ENCODE data around the gene RASAL2. TPM values are rescaled to one million over a fixed set of nuclear protein-coding genes. Genes with fewer than 3 reads are reported as not detected.

The RASAL2 gene
- total and polyA plus RNA-seq, 9 of the 15 experiments (the other 6 are each of a cell fraction or from before 2014, with no cell fraction given) = 0.13 to 1.0 (median 0.62) TPM

DNA sequence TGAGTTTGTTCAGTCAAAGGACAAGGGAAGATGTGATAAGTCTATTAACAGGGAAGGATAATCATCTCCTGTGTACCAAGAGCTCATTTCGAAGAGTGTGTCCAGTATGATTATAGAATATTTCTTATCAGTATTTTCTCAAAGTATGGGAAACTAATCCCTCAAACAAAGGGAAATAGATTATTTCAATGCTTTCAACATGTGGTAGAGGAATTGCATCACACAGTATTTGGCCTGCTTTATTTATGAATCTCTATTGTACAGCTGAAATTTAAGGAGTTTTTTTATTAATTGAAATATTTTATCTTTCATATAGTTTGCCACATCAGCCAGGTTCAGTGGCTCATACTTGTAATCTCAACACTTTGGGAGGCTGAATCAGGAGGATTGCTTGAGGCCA, 251.9 kb downstream of the RASAL2 start:
- ChIA-PET CTCF (ENCODE audit: low intra/inter-chr PET ratio) (no interaction called here), POLR2A (no interaction called here)
- Histone ChIP-seq H3K36me3 (ENCODE audit: control insufficient read depth, insufficient read depth, low read length) (no peaks in the 10 kb centered on the region), H3K27ac (ENCODE audit: extremely low read depth, low read depth, low read length) (no peak overlapping the region), H3K4me2 (ENCODE audit: insufficient read depth, low read length) (no peak overlapping the region), H3K9ac (ENCODE audit: insufficient read depth in 1 of 2, low read depth in 2 of 2, low read length in 2 of 2) (no peak overlapping the region), H4K20me1 (replicated peaks; ENCODE audit: control insufficient read depth, insufficient read depth, low read length) (no peaks in the 10 kb centered on the region), H3K27me3 (ENCODE audit: control insufficient read depth in 2 of 2, insufficient read depth in 2 of 2, low read length in 2 of 2) (no peaks in the 10 kb centered on the region), H3K4me1 (replicated peaks in 1 of 2; ENCODE audit: control insufficient read depth in 2 of 2, insufficient read depth in 2 of 2, low read length in 2 of 2) (no peaks in the 10 kb centered on the region), H3K4me3 (no peak overlapping the region), H3K79me2 (ENCODE audit: control insufficient read depth, insufficient read depth, low read length) (no peaks in the 10 kb centered on the region), H3K9me3 (replicated peaks; ENCODE audit: control insufficient read depth, insufficient read depth, low read depth, low read length) (no peaks in the 10 kb centered on the region), H3K9me1 (ENCODE audit: control insufficient read depth, insufficient read depth, low read length) (no peaks in the 10 kb centered on the region), H2AFZ (ENCODE audit: low read depth, low read length) (no peak overlapping the region)
- intact Hi-C loops (cut with micrococcal nuclease) (no loop called here), in situ Hi-C loops (cut with MboI) (no loop called here)
- FAIRE-seq (no peak), ATAC-seq (no peak), DNase-seq (ENCODE audit: extremely low read depth in 1 of 4, low spot score in 3 of 4) (no peak)
- 0% methylated on average over 1 of the region's 1 CpG for WGBS (ENCODE audit: insufficient coverage, low coverage, missing lambda C conversion rate)
- BruUV-seq (replicated peaks) = no TSS peak
- TF ChIP-seq EWSR1 (IDR thresholded peaks at IDR 0.05; ENCODE audit: borderline replicate concordance, low read depth, partially characterized antibody) (no peak), RHOXF2B (CRISPR knock-in tag; conservative IDR thresholded peaks at IDR 0.05) (no peak), CBX8 (IDR thresholded peaks at IDR 0.05; ENCODE audit: borderline replicate concordance, extremely low read depth, low read depth, low read length, poor library complexity, severe bottlenecking) (no peak), BRCA1 (IDR thresholded peaks at IDR 0.05) (no peak), BRCA1 (CRISPR knock-in tag; IDR thresholded peaks at IDR 0.05) (no peak), TARDBP (IDR thresholded peaks at IDR 0.05) (no peak), RFX5 (IDR thresholded peaks at IDR 0.05; ENCODE audit: low read depth, low read length) (no peak), GATAD2A (IDR thresholded peaks at IDR 0.05) (no peak), TAF1 (IDR thresholded peaks at IDR 0.05; ENCODE audit: control insufficient read depth, extremely low read depth, insufficient read depth, low read length, severe bottlenecking) (no peak), ZNF197 (CRISPR knock-in tag; IDR thresholded peaks at IDR 0.05; ENCODE audit: low read depth) (no peak), RFX7 (CRISPR knock-in tag; IDR thresholded peaks at IDR 0.05) (no peak), GATAD2B (IDR thresholded peaks at IDR 0.05; ENCODE audit: borderline replicate concordance) (no peak), ASH1L (IDR thresholded peaks at IDR 0.05; ENCODE audit: borderline replicate concordance, low read depth, partially characterized antibody) (no peak), SIRT6 (IDR thresholded peaks at IDR 0.05; ENCODE audit: low read depth, low read length) (no peak), GABPA (tag; conservative IDR thresholded peaks at IDR 0.05; ENCODE audit: low read depth) (no peak), MIER1 (IDR thresholded peaks at IDR 0.05; ENCODE audit: low read depth) (no peak)
- TF ChIP-seq, protein P1, sequence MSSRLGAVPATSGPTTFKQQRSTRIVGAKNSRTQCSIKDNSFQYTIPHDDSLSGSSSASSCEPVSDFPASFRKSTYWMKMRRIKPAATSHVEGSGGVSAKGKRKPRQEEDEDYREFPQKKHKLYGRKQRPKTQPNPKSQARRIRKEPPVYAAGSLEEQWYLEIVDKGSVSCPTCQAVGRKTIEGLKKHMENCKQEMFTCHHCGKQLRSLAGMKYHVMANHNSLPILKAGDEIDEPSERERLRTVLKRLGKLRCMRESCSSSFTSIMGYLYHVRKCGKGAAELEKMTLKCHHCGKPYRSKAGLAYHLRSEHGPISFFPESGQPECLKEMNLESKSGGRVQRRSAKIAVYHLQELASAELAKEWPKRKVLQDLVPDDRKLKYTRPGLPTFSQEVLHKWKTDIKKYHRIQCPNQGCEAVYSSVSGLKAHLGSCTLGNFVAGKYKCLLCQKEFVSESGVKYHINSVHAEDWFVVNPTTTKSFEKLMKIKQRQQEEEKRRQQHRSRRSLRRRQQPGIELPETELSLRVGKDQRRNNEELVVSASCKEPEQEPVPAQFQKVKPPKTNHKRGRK (tag; IDR thresholded peaks at IDR 0.05) = no peak
- TF ChIP-seq, protein P2, sequence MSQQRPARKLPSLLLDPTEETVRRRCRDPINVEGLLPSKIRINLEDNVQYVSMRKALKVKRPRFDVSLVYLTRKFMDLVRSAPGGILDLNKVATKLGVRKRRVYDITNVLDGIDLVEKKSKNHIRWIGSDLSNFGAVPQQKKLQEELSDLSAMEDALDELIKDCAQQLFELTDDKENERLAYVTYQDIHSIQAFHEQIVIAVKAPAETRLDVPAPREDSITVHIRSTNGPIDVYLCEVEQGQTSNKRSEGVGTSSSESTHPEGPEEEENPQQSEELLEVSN (IDR thresholded peaks at IDR 0.05; ENCODE audit: borderline replicate concordance in 1 of 2, extremely low read depth in 1 of 2, insufficient read depth in 1 of 2, insufficient read length in 1 of 2, low read depth in 1 of 2, low read length in 1 of 2, poor library complexity in 1 of 2, severe bottlenecking in 1 of 2) = no peak
- TF ChIP-seq, protein P3, sequence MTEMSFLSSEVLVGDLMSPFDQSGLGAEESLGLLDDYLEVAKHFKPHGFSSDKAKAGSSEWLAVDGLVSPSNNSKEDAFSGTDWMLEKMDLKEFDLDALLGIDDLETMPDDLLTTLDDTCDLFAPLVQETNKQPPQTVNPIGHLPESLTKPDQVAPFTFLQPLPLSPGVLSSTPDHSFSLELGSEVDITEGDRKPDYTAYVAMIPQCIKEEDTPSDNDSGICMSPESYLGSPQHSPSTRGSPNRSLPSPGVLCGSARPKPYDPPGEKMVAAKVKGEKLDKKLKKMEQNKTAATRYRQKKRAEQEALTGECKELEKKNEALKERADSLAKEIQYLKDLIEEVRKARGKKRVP (CRISPR knock-in tag; IDR thresholded peaks at IDR 0.05) = no peak

All from K562 (cell line).